Cardiac fibroblast (primary cell): ENCODE results near the gene DCTN1.

ENCODE experiments used
- DNase-seq, 2 donors: peaks; one replicate each; pipeline versions ENCODE4 v3.0.0 to v3.0.0-alpha.2; 2010; ENCODE audit warnings: low read depth in 2 of 2
- H3K4me3 ChIP-seq, 2 donors: replicated peaks in 1 of 2; 1 replicate in 1 of 2; 2 replicates in 1 of 2; pipeline ENCODE4 v1.5.1; 2011; ENCODE audit warnings: low read depth in 2 of 2, low read length in 2 of 2, mild to moderate bottlenecking in 2 of 2, moderate library complexity in 1 of 2
- TF ChIP-seq, protein P1 (sequence below): IDR thresholded peaks from one replicate; pipeline ENCODE4 v1.5.1; 2011; ENCODE audit warnings: low read depth, mild to moderate bottlenecking, low read length, inconsistent platforms

DCTN1 gene

GRCh38 chr2:74414441-74414840 is 34.3 kb upstream of the DCTN1 start:
- no peak for DNase-seq
- H3K4me3 ChIP-seq, result peak overlapping the region in 1 of 2 donors; percentile 41
- TF ChIP-seq, protein P1, sequence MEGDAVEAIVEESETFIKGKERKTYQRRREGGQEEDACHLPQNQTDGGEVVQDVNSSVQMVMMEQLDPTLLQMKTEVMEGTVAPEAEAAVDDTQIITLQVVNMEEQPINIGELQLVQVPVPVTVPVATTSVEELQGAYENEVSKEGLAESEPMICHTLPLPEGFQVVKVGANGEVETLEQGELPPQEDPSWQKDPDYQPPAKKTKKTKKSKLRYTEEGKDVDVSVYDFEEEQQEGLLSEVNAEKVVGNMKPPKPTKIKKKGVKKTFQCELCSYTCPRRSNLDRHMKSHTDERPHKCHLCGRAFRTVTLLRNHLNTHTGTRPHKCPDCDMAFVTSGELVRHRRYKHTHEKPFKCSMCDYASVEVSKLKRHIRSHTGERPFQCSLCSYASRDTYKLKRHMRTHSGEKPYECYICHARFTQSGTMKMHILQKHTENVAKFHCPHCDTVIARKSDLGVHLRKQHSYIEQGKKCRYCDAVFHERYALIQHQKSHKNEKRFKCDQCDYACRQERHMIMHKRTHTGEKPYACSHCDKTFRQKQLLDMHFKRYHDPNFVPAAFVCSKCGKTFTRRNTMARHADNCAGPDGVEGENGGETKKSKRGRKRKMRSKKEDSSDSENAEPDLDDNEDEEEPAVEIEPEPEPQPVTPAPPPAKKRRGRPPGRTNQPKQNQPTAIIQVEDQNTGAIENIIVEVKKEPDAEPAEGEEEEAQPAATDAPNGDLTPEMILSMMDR, result no peak

GRCh38 chr2:74413001-74413698 is 33.0 kb upstream of the DCTN1 start:
- TF ChIP-seq, protein P1, result no peak
- no peak for DNase-seq
- no peak overlapping the region for H3K4me3 ChIP-seq

DNA sequence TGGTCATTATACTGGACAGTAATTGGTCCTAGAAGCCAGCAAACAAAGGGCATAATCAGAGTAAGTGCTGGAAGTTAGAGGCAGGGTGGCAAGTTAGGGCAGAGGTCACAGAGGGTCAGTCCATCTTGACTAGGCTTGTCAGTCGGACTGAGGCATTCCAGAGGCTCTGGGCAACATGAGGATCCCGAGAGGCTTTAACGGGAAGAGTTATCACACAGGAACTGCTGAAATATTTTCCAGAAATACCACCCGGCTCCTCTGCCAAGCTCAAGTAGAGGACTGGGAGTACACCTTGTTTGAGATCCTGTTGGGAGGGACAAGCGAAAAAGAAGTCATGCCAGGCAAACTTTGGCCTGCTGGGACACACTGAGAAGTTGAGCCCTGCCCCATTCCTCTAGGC is 27.6 kb upstream of the DCTN1 start:
- DNase-seq, result no peak
- TF ChIP-seq, protein P1, result no peak
- no peak overlapping the region for H3K4me3 ChIP-seq

DNA sequence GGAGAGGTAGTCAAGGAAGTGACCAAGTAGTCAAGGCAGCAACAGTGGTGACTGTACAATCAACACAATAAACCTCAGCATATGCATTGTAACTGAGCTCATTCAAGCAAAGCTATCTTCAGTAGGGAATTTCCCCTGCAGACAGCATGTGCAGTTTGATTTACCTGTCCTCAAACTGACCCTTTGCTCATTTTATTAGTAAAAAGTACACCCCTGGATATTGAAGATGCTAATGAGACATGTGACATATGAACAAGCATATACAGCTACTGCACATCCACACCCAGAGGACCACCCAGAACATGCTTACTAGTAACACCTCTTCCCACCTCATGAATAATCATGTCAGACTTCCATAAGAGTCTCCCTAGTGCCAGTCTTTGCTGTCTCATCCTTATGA is 25.9 kb upstream of the DCTN1 start:
- peak in 1 of 2 donors; percentile 62 for DNase-seq
- TF ChIP-seq, protein P1, result no peak
- no peak overlapping the region for H3K4me3 ChIP-seq

GRCh38 chr2:74401891-74402290 is 21.8 kb upstream of the DCTN1 start:
- no peak for DNase-seq
- no peak overlapping the region for H3K4me3 ChIP-seq
- TF ChIP-seq, protein P1, result no peak

- TF ChIP-seq, protein P1, result peak; percentile 74
- H3K4me3 ChIP-seq, result no peak overlapping the region
- peak; percentile 58 to 69 for DNase-seq
Observed at GRCh38 chr2:74399785-74400184, 19.7 kb upstream of the DCTN1 start.

GRCh38 chr2:74396149-74396548 is 16.0 kb upstream of the DCTN1 start:
- H3K4me3 ChIP-seq, result no peak overlapping the region
- TF ChIP-seq, protein P1, result no peak
- DNase-seq, result no peak
